ENCODE measurements around the gene MMP13.

Gene MMP13

DNA sequence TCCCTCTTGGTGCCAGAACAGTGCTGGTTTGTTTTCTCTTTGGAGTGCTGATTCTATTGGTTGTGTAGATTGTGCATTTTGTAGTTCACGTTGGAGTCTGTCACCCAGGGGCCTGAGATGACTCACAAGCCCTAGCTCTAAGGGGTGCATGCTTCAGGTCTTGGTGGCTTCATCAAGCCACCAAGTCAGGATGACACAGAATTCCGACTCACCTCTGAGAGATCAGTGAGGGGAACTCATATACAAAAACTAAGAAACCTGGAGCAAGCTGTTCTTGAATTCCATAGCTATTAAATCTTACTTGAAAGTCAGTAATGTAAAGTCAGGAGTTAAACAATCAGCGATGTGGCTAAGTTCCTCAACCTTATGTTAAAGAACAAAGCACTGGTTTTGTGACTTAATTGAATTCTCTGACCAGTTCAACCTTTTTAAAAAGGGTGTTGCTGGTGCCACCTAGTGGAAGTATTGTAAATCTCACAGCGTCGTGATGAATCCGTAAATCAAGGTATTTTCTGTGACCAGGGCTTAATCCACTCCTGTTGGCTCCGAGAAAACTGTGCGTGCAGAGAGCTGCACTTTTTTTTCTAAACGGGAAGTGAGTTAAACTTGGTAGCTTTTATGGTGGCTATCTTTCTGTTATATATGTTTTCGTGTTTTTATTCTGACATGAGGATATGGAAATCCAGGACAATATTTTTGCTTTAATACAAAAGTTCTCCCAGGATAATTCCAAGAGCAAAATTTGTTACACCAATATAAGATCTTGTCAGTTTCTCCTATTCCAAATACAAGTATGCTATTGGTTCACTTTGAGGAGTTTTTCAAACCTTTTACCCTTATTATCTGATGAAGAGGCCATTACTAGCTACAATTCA, 14.6 kb downstream of the MMP13 start:
- no peaks in the 10 kb centered on the region for H3K27me3 ChIP-seq (ENCODE audit: control insufficient read depth in 5 of 5, insufficient read depth in 4 of 5, low read length in 5 of 5)
- no peaks in the 10 kb centered on the region for H3K9me3 ChIP-seq (ENCODE audit: control insufficient read depth in 5 of 5, low read length in 5 of 5)
- H3K4me1 ChIP-seq (ENCODE audit: control insufficient read depth in 5 of 5, insufficient read depth in 5 of 5, low read length in 5 of 5) = no peaks in the 10 kb centered on the region
- H3K9ac ChIP-seq (ENCODE audit: low read length in 5 of 5) = no peak overlapping the region
- H3K27ac ChIP-seq (ENCODE audit: low read depth, low read length) = no peak overlapping the region
- no peak overlapping the region for H3K4me3 ChIP-seq (ENCODE audit: low read depth in 1 of 5, low read length in 5 of 5)
- H3K36me3 ChIP-seq (ENCODE audit: control insufficient read depth in 5 of 5, insufficient read depth in 5 of 5, low read length in 5 of 5) = no peaks in the 10 kb centered on the region

DNA sequence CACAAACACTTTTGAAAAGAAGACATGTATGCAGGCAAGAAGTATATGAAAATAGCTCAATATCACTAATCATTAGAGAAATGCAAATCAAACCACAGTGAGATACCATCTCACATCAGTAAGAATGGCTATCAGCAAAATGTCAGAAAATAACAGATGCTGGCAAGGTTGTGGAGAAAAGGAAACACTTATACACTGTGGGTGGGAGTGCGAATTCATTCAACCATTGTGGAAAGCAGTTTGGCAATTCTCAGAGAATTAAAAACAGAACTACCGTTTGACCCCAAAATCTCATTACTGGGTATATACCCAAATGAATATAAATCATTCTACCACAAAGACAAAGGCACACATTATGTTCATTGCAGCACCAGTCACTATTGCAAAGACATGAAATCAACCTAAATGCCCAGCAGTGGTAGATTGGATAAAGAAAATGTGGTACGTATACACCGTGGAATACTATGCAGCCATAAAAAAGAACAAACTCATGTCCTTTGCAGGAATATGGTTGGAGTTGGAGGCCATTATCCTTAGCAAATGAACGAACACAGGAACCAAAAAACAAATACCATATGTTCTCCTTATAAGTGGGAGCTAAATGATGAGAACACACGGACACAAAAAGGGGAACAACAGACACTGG, 18.5 kb downstream of the MMP13 start:
- Histone ChIP-seq H3K4me1 (ENCODE audit: control insufficient read depth in 5 of 5, insufficient read depth in 5 of 5, low read length in 5 of 5) (no peaks in the 10 kb centered on the region), H3K27ac (ENCODE audit: low read depth, low read length) (no peak overlapping the region), H3K36me3 (ENCODE audit: control insufficient read depth in 5 of 5, insufficient read depth in 5 of 5, low read length in 5 of 5) (no peaks in the 10 kb centered on the region), H3K9ac (ENCODE audit: low read length in 5 of 5) (no peak overlapping the region), H3K27me3 (ENCODE audit: control insufficient read depth in 5 of 5, insufficient read depth in 4 of 5, low read length in 5 of 5) (no peaks in the 10 kb centered on the region), H3K4me3 (ENCODE audit: low read depth in 1 of 5, low read length in 5 of 5) (no peak overlapping the region), H3K9me3 (ENCODE audit: control insufficient read depth in 5 of 5, low read length in 5 of 5) (no peaks in the 10 kb centered on the region)

DNA sequence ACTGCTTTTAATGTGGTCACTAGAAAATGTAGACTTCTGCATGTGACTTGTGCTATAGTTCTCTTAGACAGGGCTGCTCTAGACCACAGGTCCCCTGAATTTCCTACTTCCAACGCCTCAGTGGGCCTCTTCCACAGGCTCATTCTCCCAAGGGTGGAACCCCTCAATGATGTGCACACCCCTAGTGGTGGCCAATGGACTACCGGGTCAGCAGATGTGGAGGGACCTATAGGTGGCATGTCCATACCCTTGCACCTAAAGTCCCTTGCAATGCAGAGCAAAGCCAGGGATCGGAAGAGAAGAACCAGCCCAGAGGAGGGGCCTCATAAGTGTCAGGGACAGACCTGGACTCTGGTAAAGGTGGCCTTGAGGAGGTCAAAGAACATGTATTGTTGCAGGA, 20.0 kb downstream of the MMP13 start:
- no peaks in the 10 kb centered on the region for H3K4me1 ChIP-seq (ENCODE audit: control insufficient read depth in 5 of 5, insufficient read depth in 5 of 5, low read length in 5 of 5)
- H3K27ac ChIP-seq (ENCODE audit: low read depth, low read length) = no peak overlapping the region
- H3K36me3 ChIP-seq (ENCODE audit: control insufficient read depth in 5 of 5, insufficient read depth in 5 of 5, low read length in 5 of 5) = no peaks in the 10 kb centered on the region
- H3K27me3 ChIP-seq (ENCODE audit: control insufficient read depth in 5 of 5, insufficient read depth in 4 of 5, low read length in 5 of 5) = no peaks in the 10 kb centered on the region
- no peak overlapping the region for H3K9ac ChIP-seq (ENCODE audit: low read length in 5 of 5)
- H3K4me3 ChIP-seq (ENCODE audit: low read depth in 1 of 5, low read length in 5 of 5) = no peak overlapping the region
- H3K9me3 ChIP-seq (ENCODE audit: control insufficient read depth in 5 of 5, low read length in 5 of 5) = no peaks in the 10 kb centered on the region

DNA sequence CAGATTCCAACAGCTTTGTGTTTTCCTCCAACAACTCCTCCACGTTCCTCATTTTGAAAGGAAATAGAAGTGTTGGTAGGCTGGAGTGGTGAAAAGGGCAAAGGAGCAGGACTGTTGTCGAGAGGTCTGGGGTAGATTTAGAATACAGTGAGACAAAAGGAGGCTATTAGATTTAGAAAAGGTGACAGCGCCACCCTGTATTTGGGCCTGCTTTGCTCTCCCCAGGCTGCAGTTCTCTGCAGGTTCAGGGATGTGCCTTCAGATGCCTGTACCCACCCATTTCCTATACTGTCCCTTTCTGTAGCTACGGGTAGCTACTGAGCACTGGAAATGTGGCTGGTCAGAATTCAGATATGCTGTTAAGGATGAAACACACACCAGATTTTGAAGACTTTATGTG, 20.8 kb downstream of the MMP13 start:
- Histone ChIP-seq H3K27ac (ENCODE audit: low read depth, low read length) (no peak overlapping the region), H3K4me3 (ENCODE audit: low read depth in 1 of 5, low read length in 5 of 5) (no peak overlapping the region), H3K4me1 (ENCODE audit: control insufficient read depth in 5 of 5, insufficient read depth in 5 of 5, low read length in 5 of 5) (no peaks in the 10 kb centered on the region), H3K9ac (ENCODE audit: low read length in 5 of 5) (no peak overlapping the region), H3K9me3 (ENCODE audit: control insufficient read depth in 5 of 5, low read length in 5 of 5) (no peaks in the 10 kb centered on the region), H3K27me3 (ENCODE audit: control insufficient read depth in 5 of 5, insufficient read depth in 4 of 5, low read length in 5 of 5) (no peaks in the 10 kb centered on the region), H3K36me3 (ENCODE audit: control insufficient read depth in 5 of 5, insufficient read depth in 5 of 5, low read length in 5 of 5) (no peaks in the 10 kb centered on the region)

DNA sequence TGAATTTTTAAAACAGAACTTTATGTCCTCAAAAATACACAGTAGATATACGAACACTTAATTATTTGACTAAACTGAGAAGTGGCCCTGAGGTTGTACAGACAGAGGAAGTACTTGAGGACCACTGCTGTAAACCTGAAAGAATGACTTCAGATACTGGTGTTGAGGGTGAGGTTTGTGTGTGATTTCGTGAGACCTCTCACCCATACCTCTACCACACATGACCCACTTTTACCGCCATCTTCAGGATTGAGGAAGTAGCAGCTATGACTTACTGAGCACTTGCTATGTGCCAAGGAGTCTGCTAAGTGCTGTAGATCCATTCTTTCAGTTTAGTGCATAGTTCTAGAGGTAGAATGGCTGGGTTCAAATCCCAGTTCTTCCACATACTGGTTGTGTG, 21.9 kb downstream of the MMP13 start:
- Histone ChIP-seq H3K4me3 (ENCODE audit: low read depth in 1 of 5, low read length in 5 of 5) (no peak overlapping the region), H3K27ac (ENCODE audit: low read depth, low read length) (no peak overlapping the region), H3K27me3 (ENCODE audit: control insufficient read depth in 5 of 5, insufficient read depth in 4 of 5, low read length in 5 of 5) (no peaks in the 10 kb centered on the region), H3K9ac (ENCODE audit: low read length in 5 of 5) (no peak overlapping the region), H3K36me3 (ENCODE audit: control insufficient read depth in 5 of 5, insufficient read depth in 5 of 5, low read length in 5 of 5) (no peaks in the 10 kb centered on the region), H3K4me1 (ENCODE audit: control insufficient read depth in 5 of 5, insufficient read depth in 5 of 5, low read length in 5 of 5) (no peaks in the 10 kb centered on the region), H3K9me3 (ENCODE audit: control insufficient read depth in 5 of 5, low read length in 5 of 5) (no peaks in the 10 kb centered on the region)

DNA sequence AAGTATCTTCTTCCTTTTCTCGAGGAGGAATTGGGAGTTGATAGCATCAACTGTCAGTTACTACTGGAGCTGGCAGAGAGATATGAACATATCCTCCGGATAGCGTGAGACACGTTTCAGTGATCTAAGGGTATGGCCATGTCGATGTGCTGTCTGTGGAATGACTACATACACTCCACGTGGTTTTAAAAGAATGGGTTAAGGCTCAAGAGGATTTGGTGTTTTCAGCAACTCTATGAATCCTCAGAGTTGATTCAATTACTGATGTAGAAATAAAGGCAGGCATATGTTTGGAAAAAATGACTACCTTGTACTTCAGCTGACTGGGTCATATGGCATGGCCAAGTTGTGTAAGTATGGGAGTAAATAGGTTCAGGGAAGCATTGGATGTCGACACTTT, 22.9 kb downstream of the MMP13 start:
- Histone ChIP-seq H3K9ac (ENCODE audit: low read length in 5 of 5) (no peak overlapping the region), H3K36me3 (ENCODE audit: control insufficient read depth in 5 of 5, insufficient read depth in 5 of 5, low read length in 5 of 5) (no peaks in the 10 kb centered on the region), H3K27ac (ENCODE audit: low read depth, low read length) (no peak overlapping the region), H3K27me3 (ENCODE audit: control insufficient read depth in 5 of 5, insufficient read depth in 4 of 5, low read length in 5 of 5) (no peaks in the 10 kb centered on the region), H3K4me3 (ENCODE audit: low read depth in 1 of 5, low read length in 5 of 5) (no peak overlapping the region), H3K9me3 (ENCODE audit: control insufficient read depth in 5 of 5, low read length in 5 of 5) (no peaks in the 10 kb centered on the region), H3K4me1 (ENCODE audit: control insufficient read depth in 5 of 5, insufficient read depth in 5 of 5, low read length in 5 of 5) (peaks cover 0 to 7% (median 2%) of the 10 kb centered on the region in 5 donors)

DNA sequence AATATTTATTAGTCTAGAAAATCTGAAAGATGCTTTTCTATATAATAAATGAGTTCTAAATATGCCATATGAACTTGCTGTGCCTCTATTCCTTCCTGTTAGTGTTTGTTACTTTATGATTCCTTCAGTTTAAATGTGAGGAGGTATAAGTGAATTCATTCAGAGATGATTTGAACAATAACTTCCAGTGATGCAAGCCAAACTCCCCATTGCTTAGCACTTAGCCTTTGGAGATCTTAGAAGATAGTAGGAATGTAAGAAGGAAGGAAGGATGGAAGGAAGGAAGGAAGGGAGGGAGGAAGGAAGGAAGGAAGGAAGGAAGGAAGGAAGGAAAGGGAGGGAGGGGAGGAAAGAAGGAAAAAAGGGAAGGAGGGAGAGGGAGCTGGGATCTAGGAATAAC, 25.1 kb downstream of the MMP13 start:
- Histone ChIP-seq H3K27ac (ENCODE audit: low read depth, low read length) (no peak overlapping the region), H3K9ac (ENCODE audit: low read length in 5 of 5) (no peak overlapping the region), H3K4me3 (ENCODE audit: low read depth in 1 of 5, low read length in 5 of 5) (no peak overlapping the region), H3K4me1 (ENCODE audit: control insufficient read depth in 5 of 5, insufficient read depth in 5 of 5, low read length in 5 of 5) (peaks cover 0 to 16% (median 12%) of the 10 kb centered on the region in 5 donors), H3K9me3 (ENCODE audit: control insufficient read depth in 5 of 5, low read length in 5 of 5) (no peaks in the 10 kb centered on the region), H3K27me3 (ENCODE audit: control insufficient read depth in 5 of 5, insufficient read depth in 4 of 5, low read length in 5 of 5) (no peaks in the 10 kb centered on the region), H3K36me3 (ENCODE audit: control insufficient read depth in 5 of 5, insufficient read depth in 5 of 5, low read length in 5 of 5) (no peaks in the 10 kb centered on the region)

DNA sequence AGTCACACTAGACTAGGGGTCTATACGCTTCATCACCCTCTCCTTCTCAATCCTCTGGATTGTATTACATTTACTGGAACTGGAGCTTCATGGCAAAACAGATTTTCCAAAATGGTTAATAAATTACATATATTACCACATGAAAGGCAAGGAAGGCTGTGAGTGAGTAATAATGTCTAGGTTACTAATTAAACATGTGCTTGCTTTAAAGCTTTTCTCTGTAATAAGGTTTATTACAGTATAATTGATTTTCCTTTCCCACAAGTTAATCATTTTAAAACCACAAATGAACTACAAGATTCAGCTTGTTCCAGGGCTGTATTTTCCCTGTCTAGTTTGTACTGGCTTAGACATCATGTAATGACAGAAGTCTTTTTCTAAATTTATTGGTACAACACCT, 25.6 kb downstream of the MMP13 start:
- Histone ChIP-seq H3K4me3 (ENCODE audit: low read depth in 1 of 5, low read length in 5 of 5) (no peak overlapping the region), H3K27ac (ENCODE audit: low read depth, low read length) (no peak overlapping the region), H3K36me3 (ENCODE audit: control insufficient read depth in 5 of 5, insufficient read depth in 5 of 5, low read length in 5 of 5) (no peaks in the 10 kb centered on the region), H3K9ac (ENCODE audit: low read length in 5 of 5) (no peak overlapping the region), H3K27me3 (ENCODE audit: control insufficient read depth in 5 of 5, insufficient read depth in 4 of 5, low read length in 5 of 5) (no peaks in the 10 kb centered on the region), H3K9me3 (ENCODE audit: control insufficient read depth in 5 of 5, low read length in 5 of 5) (no peaks in the 10 kb centered on the region), H3K4me1 (ENCODE audit: control insufficient read depth in 5 of 5, insufficient read depth in 5 of 5, low read length in 5 of 5) (peaks cover 0 to 16% (median 12%) of the 10 kb centered on the region in 5 donors)

DNA sequence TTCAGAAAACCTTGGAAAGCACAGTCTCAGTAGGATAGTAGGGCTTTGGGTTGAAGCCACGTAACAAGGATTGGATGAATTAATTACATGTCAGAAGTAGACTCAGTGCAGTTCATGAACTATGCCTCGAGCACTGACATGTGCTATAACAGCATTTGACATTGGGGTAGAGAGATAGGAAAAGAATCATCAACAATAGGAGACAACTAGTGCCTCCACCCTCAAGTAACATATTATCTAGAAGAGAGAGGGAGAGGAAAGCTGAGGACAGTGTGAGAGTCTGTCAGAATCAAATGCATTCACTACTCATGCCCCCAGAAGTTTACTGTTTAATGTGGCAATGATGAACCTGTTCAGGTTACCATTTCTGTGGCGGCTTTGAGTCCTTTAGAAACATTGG, 26.4 kb downstream of the MMP13 start:
- H3K27ac ChIP-seq (ENCODE audit: low read depth, low read length) = no peak overlapping the region
- no peaks in the 10 kb centered on the region for H3K27me3 ChIP-seq (ENCODE audit: control insufficient read depth in 5 of 5, insufficient read depth in 4 of 5, low read length in 5 of 5)
- H3K9ac ChIP-seq (ENCODE audit: low read length in 5 of 5) = no peak overlapping the region
- H3K9me3 ChIP-seq (ENCODE audit: control insufficient read depth in 5 of 5, low read length in 5 of 5) = no peaks in the 10 kb centered on the region
- peaks cover 0 to 22% (median 12%) of the 10 kb centered on the region in 5 donors for H3K4me1 ChIP-seq (ENCODE audit: control insufficient read depth in 5 of 5, insufficient read depth in 5 of 5, low read length in 5 of 5)
- H3K36me3 ChIP-seq (ENCODE audit: control insufficient read depth in 5 of 5, insufficient read depth in 5 of 5, low read length in 5 of 5) = no peaks in the 10 kb centered on the region
- no peak overlapping the region for H3K4me3 ChIP-seq (ENCODE audit: low read depth in 1 of 5, low read length in 5 of 5)

DNA sequence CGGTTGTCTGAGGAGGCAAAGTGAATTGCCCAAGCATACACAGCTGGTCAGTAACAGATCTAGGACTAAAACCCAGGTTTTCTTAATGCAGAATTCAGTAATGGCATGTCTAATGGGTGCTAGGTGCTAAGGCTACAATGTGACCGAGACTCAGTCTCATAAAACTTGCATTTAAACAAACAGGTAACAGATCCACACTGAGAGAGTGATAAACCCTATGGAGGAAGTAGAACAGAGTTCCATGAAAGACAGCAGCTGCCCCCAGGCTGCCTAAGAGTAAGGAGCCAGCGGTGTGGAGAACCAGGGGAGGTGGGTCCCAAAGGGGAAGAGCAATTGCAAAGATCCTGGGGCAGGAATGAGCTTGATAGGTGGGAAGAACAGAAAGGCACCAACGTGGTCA, 27.3 kb downstream of the MMP13 start:
- H3K4me1 ChIP-seq (ENCODE audit: control insufficient read depth in 5 of 5, insufficient read depth in 5 of 5, low read length in 5 of 5) = peaks cover 0 to 22% (median 12%) of the 10 kb centered on the region in 5 donors
- no peak overlapping the region for H3K4me3 ChIP-seq (ENCODE audit: low read depth in 1 of 5, low read length in 5 of 5)
- H3K27ac ChIP-seq (ENCODE audit: low read depth, low read length) = no peak overlapping the region
- H3K9ac ChIP-seq (ENCODE audit: low read length in 5 of 5) = no peak overlapping the region
- no peaks in the 10 kb centered on the region for H3K9me3 ChIP-seq (ENCODE audit: control insufficient read depth in 5 of 5, low read length in 5 of 5)
- H3K27me3 ChIP-seq (ENCODE audit: control insufficient read depth in 5 of 5, insufficient read depth in 4 of 5, low read length in 5 of 5) = no peaks in the 10 kb centered on the region
- H3K36me3 ChIP-seq (ENCODE audit: control insufficient read depth in 5 of 5, insufficient read depth in 5 of 5, low read length in 5 of 5) = no peaks in the 10 kb centered on the region
